BE2C (cell line): ENCODE measurements around the gene TCF4.

Experiments
- DNase-seq: peaks from one replicate; pipeline ENCODE4 v3.0.0-alpha.2; 2020
- H3K27me3 ChIP-seq: fragments of 250-450 bp; sonication (Bioruptor Pico); 2 replicates; pipeline ENCODE4 v1.5.1; 2020; ENCODE audit warnings: mild to moderate bottlenecking
- H3K36me3 ChIP-seq: fragments of 250-450 bp; sonication (Bioruptor Pico); 2 replicates; pipeline ENCODE4 v1.5.1; 2020; ENCODE audit warnings: mild to moderate bottlenecking
- H3K4me1 ChIP-seq: fragments of 250-450 bp; sonication (Bioruptor Pico); 2 replicates; pipeline ENCODE4 v1.5.1; 2020
- H3K4me3 ChIP-seq: 2 replicates; pipeline ENCODE4 v1.5.1; 2011; ENCODE audit warnings: low read depth, low read length
- H3K9me3 ChIP-seq: fragments of 250-450 bp; sonication (Bioruptor Pico); 2 replicates; pipeline ENCODE4 v1.5.1; 2020
- CTCF ChIP-seq: IDR thresholded peaks from 2 replicates; pipeline ENCODE4 v1.5.1; 2012; ENCODE audit warnings: mild to moderate bottlenecking, low read depth, low read length

TCF4 gene

DNA sequence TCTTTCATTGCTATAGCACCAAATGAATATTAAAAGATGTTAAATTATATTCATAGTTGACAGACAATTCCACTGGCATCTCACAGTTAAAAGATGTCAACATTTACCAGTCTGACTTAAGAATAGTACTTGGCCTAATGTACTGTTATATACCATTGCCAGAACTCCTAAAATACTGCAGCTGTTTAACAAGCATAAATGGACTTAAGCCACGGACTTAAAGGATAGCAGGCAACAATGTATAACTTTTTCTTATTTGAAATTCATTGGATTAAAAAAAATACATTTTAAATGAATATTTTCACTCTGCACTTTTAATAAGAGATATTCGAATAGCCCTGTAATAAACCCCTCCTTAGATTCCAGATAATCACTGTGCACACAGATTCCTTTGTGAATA, 3.8 kb downstream of the TCF4 start:
- peak overlapping the region; percentile 74 for H3K4me3 ChIP-seq
- H3K36me3 ChIP-seq: peaks cover 23% of the 10 kb centered on the region
- DNase-seq: no peak
- H3K9me3 ChIP-seq: no peaks in the 10 kb centered on the region
- TF ChIP-seq CTCF: no peak
- H3K27me3 ChIP-seq: no peaks in the 10 kb centered on the region
- H3K4me1 ChIP-seq: peaks cover 5% of the 10 kb centered on the region

GRCh38 chr18:55582325-55582724, 5.7 kb downstream of the TCF4 start:
- TF ChIP-seq CTCF: no peak
- Histone ChIP-seq H3K4me1 (peaks cover 11% of the 10 kb centered on the region), H3K9me3 (no peaks in the 10 kb centered on the region), H3K4me3 (peak overlapping the region; percentile 74), H3K36me3 (peaks cover 26% of the 10 kb centered on the region), H3K27me3 (no peaks in the 10 kb centered on the region)
- DNase-seq: no peak

- H3K4me3 ChIP-seq: peak overlapping the region; percentile 74
- no peak for DNase-seq
- no peaks in the 10 kb centered on the region for H3K27me3 ChIP-seq
- peaks cover 13% of the 10 kb centered on the region for H3K4me1 ChIP-seq
- H3K9me3 ChIP-seq: no peaks in the 10 kb centered on the region
- peaks cover 22% of the 10 kb centered on the region for H3K36me3 ChIP-seq
- no peak for TF ChIP-seq CTCF
Observed at GRCh38 chr18:55579501-55580270, 8.3 kb downstream of the TCF4 start.

GRCh38 chr18:55577812-55578539, 10.0 kb downstream of the TCF4 start:
- peak; percentile 54 for TF ChIP-seq CTCF
- peak; percentile 41 for DNase-seq

DNA sequence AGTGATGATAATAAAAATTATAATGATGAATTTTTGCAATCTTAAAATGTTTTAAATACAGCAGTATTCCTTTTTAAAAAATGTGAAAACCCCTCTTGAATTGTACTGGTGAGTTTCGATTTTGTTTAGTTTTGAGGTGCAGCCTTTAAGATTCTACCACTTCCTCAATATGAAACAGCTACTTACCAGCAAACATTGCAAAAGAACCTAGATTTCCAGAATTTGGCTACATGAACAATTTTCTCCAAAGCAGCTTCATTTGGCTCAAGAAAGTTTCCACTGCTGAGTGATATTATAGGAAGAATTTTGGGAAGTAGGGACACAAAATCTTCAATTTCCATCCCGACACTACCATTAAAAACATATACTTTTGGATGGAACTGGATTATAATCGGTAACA, 12.0 kb downstream of the TCF4 start:
- Histone ChIP-seq H3K27me3 (no peaks in the 10 kb centered on the region), H3K4me1 (peaks cover 13% of the 10 kb centered on the region), H3K4me3 (no peak overlapping the region), H3K9me3 (no peaks in the 10 kb centered on the region), H3K36me3 (peaks cover 22% of the 10 kb centered on the region)
- TF ChIP-seq CTCF: no peak
- no peak for DNase-seq

More at GRCh38 chr18:55577812-55578539, 10.0 kb downstream of the TCF4 start:
- Histone ChIP-seq H3K36me3 (peaks cover 27% of the 10 kb centered on the region), H3K4me1 (peaks cover 13% of the 10 kb centered on the region), H3K4me3 (peak overlapping the region; percentile 39), H3K9me3 (no peaks in the 10 kb centered on the region), H3K27me3 (no peaks in the 10 kb centered on the region)

GRCh38 chr18:55575066-55575465, 12.9 kb downstream of the TCF4 start:
- peaks cover 22% of the 10 kb centered on the region for H3K36me3 ChIP-seq
- H3K4me1 ChIP-seq: peaks cover 12% of the 10 kb centered on the region
- no peak overlapping the region for H3K4me3 ChIP-seq
- H3K27me3 ChIP-seq: no peaks in the 10 kb centered on the region
- no peaks in the 10 kb centered on the region for H3K9me3 ChIP-seq
- TF ChIP-seq CTCF: no peak
- DNase-seq: no peak
